ENCODE measurements around the gene PLOD3.

PLOD3 gene

GRCh38 chr7:101237206-101238067 is 20.1 kb upstream of the PLOD3 start, which contains the start of gene CLDN15:
Gene CLDN15 (minus strand): TSS chr7:101237802. CDS start chr7:101237581, 221 bp downstream.
- TF ChIP-seq EZH2 (IDR thresholded peaks at IDR 0.05; ENCODE audit: borderline replicate concordance, low read length) (no peak), CTCF (IDR thresholded peaks at IDR 0.05; ENCODE audit: low read length) (no peak)
- H3K27me3 ChIP-seq (ENCODE audit: insufficient read depth, low read length): no peaks in the 10 kb centered on the region
- H3F3A ChIP-seq (ENCODE audit: insufficient read depth, low read length): no peaks in the 10 kb centered on the region
- no peak within 1 kb of the TSS for H3K27ac ChIP-seq (ENCODE audit: low read depth, low read length, poor library complexity, severe bottlenecking)
- no peaks in the 10 kb centered on the region for H4K20me1 ChIP-seq (ENCODE audit: insufficient read depth, low read length)
- H3K4me1 ChIP-seq (ENCODE audit: insufficient read depth, low read length, severe bottlenecking): no peaks in the 10 kb centered on the region
- H2AFZ ChIP-seq (ENCODE audit: low read length): no peak within 1 kb of the TSS
- no peak within 1 kb of the TSS for H3K4me3 ChIP-seq (ENCODE audit: low read depth, low read length, poor library complexity, severe bottlenecking)
- H3K9me2 ChIP-seq (ENCODE audit: low read depth, low read length): no peaks in the 10 kb centered on the region
- H3K36me3 ChIP-seq (ENCODE audit: insufficient read depth, low read length): peaks cover 41% of the 10 kb centered on the region
- H3K79me2 ChIP-seq (ENCODE audit: insufficient read depth, low read length): no peaks in the 10 kb centered on the region
- H3K9me3 ChIP-seq (ENCODE audit: low read length): no peaks in the 10 kb centered on the region
- H3K9ac ChIP-seq (ENCODE audit: low read length): no peak within 1 kb of the TSS
- no peak within 1 kb of the TSS for H3K4me2 ChIP-seq (ENCODE audit: low read length)

GRCh38 chr7:101236292-101236835 is 19.0 kb upstream of the PLOD3 start:
- TF ChIP-seq CTCF (IDR thresholded peaks at IDR 0.05; ENCODE audit: low read length): no peak
- TF ChIP-seq EZH2 (IDR thresholded peaks at IDR 0.05; ENCODE audit: borderline replicate concordance, low read length): no peak
- no peak overlapping the region for H3K4me3 ChIP-seq (ENCODE audit: low read depth, low read length, poor library complexity, severe bottlenecking)
- no peaks in the 10 kb centered on the region for H4K20me1 ChIP-seq (ENCODE audit: insufficient read depth, low read length)
- H3K27ac ChIP-seq (ENCODE audit: low read depth, low read length, poor library complexity, severe bottlenecking): no peak overlapping the region
- H3K9me2 ChIP-seq (ENCODE audit: low read depth, low read length): no peaks in the 10 kb centered on the region
- H3K4me1 ChIP-seq (ENCODE audit: insufficient read depth, low read length, severe bottlenecking): no peaks in the 10 kb centered on the region
- no peaks in the 10 kb centered on the region for H3K27me3 ChIP-seq (ENCODE audit: insufficient read depth, low read length)
- peaks cover 47% of the 10 kb centered on the region for H3K36me3 ChIP-seq (ENCODE audit: insufficient read depth, low read length)
- no peaks in the 10 kb centered on the region for H3K79me2 ChIP-seq (ENCODE audit: insufficient read depth, low read length)
- no peaks in the 10 kb centered on the region for H3F3A ChIP-seq (ENCODE audit: insufficient read depth, low read length)
- no peak overlapping the region for H3K9ac ChIP-seq (ENCODE audit: low read length)
- no peaks in the 10 kb centered on the region for H3K9me3 ChIP-seq (ENCODE audit: low read length)
- no peak overlapping the region for H3K4me2 ChIP-seq (ENCODE audit: low read length)
- H2AFZ ChIP-seq (ENCODE audit: low read length): no peak overlapping the region

- Histone ChIP-seq H3K4me3 (ENCODE audit: low read depth, low read length, poor library complexity, severe bottlenecking) (no peak overlapping the region), H3F3A (ENCODE audit: insufficient read depth, low read length) (no peaks in the 10 kb centered on the region), H3K27ac (ENCODE audit: low read depth, low read length, poor library complexity, severe bottlenecking) (no peak overlapping the region), H2AFZ (ENCODE audit: low read length) (no peak overlapping the region), H3K27me3 (ENCODE audit: insufficient read depth, low read length) (no peaks in the 10 kb centered on the region), H3K9ac (ENCODE audit: low read length) (no peak overlapping the region), H3K36me3 (ENCODE audit: insufficient read depth, low read length) (peaks cover 42% of the 10 kb centered on the region), H3K4me1 (ENCODE audit: insufficient read depth, low read length, severe bottlenecking) (no peaks in the 10 kb centered on the region), H3K79me2 (ENCODE audit: insufficient read depth, low read length) (no peaks in the 10 kb centered on the region), H3K9me3 (ENCODE audit: low read length) (no peaks in the 10 kb centered on the region), H3K9me2 (ENCODE audit: low read depth, low read length) (no peaks in the 10 kb centered on the region), H3K4me2 (ENCODE audit: low read length) (no peak overlapping the region), H4K20me1 (ENCODE audit: insufficient read depth, low read length) (no peaks in the 10 kb centered on the region)
- TF ChIP-seq CTCF (IDR thresholded peaks at IDR 0.05; ENCODE audit: low read length): no peak
- no peak for TF ChIP-seq EZH2 (IDR thresholded peaks at IDR 0.05; ENCODE audit: borderline replicate concordance, low read length)
These were observed 18.1 kb upstream of the PLOD3 start for GRCh38 chr7:101235522-101235921.
